Activated naive CD4-positive, alpha-beta T cell treated with anti-CD3 and anti-CD28 coated beads, Interleukin-2, amount 10 ng/mL, durations not matched to agents 5 hours and 36 hours (primary cell): ENCODE results near the gene PMPCA. TPM values are rescaled to one million over a fixed set of nuclear protein-coding genes. Genes with fewer than 3 reads are reported as not detected.

ENCODE experiments used
- total RNA-seq, 2 experiments: library from RNA; stranded (reverse); gene quantifications; one replicate each; pipeline ENCODE4 v1.2.3, GENCODE V29; 2021

PMPCA gene
- 10 to 100 TPM; 51.5 to 56.2 TPM for total RNA-seq

GRCh38 chr9:136410500-136411287, at the start of gene PMPCA, which contains the start of gene ENTR1:
Gene PMPCA (plus strand): TSS chr9:136410658. CDS start chr9:136410669, 11 bp downstream.
Gene ENTR1 (minus strand): TSS chr9:136410614. CDS start chr9:136410397, 217 bp downstream.

GRCh38 chr9:136363106-136363948, 47.1 kb upstream of the PMPCA start, which contains the start of gene DNLZ:
Gene DNLZ (minus strand): TSS chr9:136363744. CDS start chr9:136363714, 30 bp downstream.

GRCh38 chr9:136373300-136374182, 36.9 kb upstream of the PMPCA start, which contains the start of gene CARD9:
Gene CARD9 (minus strand): TSS chr9:136373669. CDS start chr9:136372078, 1,591 bp downstream.

GRCh38 chr9:136400038-136400834, 10.2 kb upstream of the PMPCA start, which contains the start of gene SNAPC4:
Gene SNAPC4 (minus strand): TSS chr9:136400170. CDS start chr9:136398428, 1,742 bp downstream.

GRCh38 chr9:136439481-136440408, 29.3 kb downstream of the PMPCA start, which contains the start of gene INPP5E:
Gene INPP5E (minus strand): TSS chr9:136439845. CDS start chr9:136439419, 426 bp downstream.

Other genes with a start within 250 kb of the PMPCA start
- not detected for gene LHX3, start 205.5 kb upstream of the PMPCA start, total RNA-seq
- 10 to 100 TPM; 11.3 to 12.5 TPM for gene QSOX2, start 164.8 kb upstream of the PMPCA start, total RNA-seq
- under 1 TPM in 1 of 2 experiments, not detected in 1; 0.08 TPM for gene CCDC187, start 106.6 kb upstream of the PMPCA start, total RNA-seq
- gene GPSM1, start 83.1 kb upstream of the PMPCA start, total RNA-seq, result 1 to 10 TPM; 7.0 to 7.3 TPM
- 10 to 100 TPM; 16.8 TPM for gene DNLZ, start 46.9 kb upstream of the PMPCA start, total RNA-seq
- under 1 TPM; 0.22 to 0.35 TPM for gene CARD9, start 37.0 kb upstream of the PMPCA start, total RNA-seq
- 10 to 100 TPM; 11.6 to 13.2 TPM for gene SNAPC4, start 10.5 kb upstream of the PMPCA start, total RNA-seq
- 10 to 100 TPM; 76.4 to 77.3 TPM for gene ENTR1, start within 50 bp of the PMPCA start, total RNA-seq
- 10 to 100 TPM; 19.3 to 20.0 TPM for gene INPP5E, start 29.2 kb downstream of the PMPCA start, total RNA-seq
- 10 to 100 TPM; 57.1 to 59.0 TPM for gene SEC16A, start 72.4 kb downstream of the PMPCA start, total RNA-seq
- gene NOTCH1, start 135.4 kb downstream of the PMPCA start, total RNA-seq, result 10 to 100 TPM; 66.7 to 74.8 TPM